Neural cell (in vitro differentiated cells): ENCODE data around the gene CDK6. TPM values are rescaled to one million over a fixed set of nuclear protein-coding genes. Genes with fewer than 3 reads are reported as not detected.

ENCODE experiments used
- H2AFZ ChIP-seq: fragments of 200-600, 300-800 bp; sonication (generic), shearing (Covaris generic); 2 replicates; pipeline ENCODE4 v1.6.0; 2014; ENCODE audit warnings: low read depth, mild to moderate bottlenecking, antibody characterized with exemption, low read length, moderate library complexity
- H3F3A ChIP-seq: fragments of 200-600 bp; shearing (Covaris generic); 2 replicates; pipeline ENCODE4 v1.6.1; 2016; ENCODE audit warnings: mild to moderate bottlenecking, moderate library complexity, mixed read lengths, antibody characterized with exemption, low read length; ENCODE audit not compliant: insufficient read depth, poor library complexity, severe bottlenecking
- H3K27ac ChIP-seq: fragments of 200-600, 300-800 bp; sonication (generic), shearing (Covaris generic); 2 replicates; pipeline ENCODE4 v1.5.1; 2014; ENCODE audit warnings: mild to moderate bottlenecking, low read length, moderate library complexity
- H3K27me3 ChIP-seq: fragments of 300-800, 200-600 bp; sonication (generic), shearing (Covaris generic); 2 replicates; pipeline ENCODE4 v1.6.0; 2014; ENCODE audit warnings: mild to moderate bottlenecking, low read depth, low read length, moderate library complexity; ENCODE audit not compliant: insufficient read depth
- H3K36me3 ChIP-seq: fragments of 300-800, 200-600 bp; sonication (generic), shearing (Covaris generic); 2 replicates; pipeline ENCODE4 v1.5.1; 2014; ENCODE audit warnings: mild to moderate bottlenecking, antibody characterized with exemption, low read length, moderate library complexity; ENCODE audit not compliant: insufficient read depth
- H3K4me2 ChIP-seq: fragments of 300-800, 200-600 bp; sonication (generic), shearing (Covaris generic); 2 replicates; pipeline ENCODE4 v1.6.0; 2014; ENCODE audit warnings: mild to moderate bottlenecking, low read length
- H3K4me3 ChIP-seq: fragments of 300-800, 200-600 bp; sonication (generic), shearing (Covaris generic); 2 replicates; pipeline ENCODE4 v1.5.1; 2014; ENCODE audit warnings: mild to moderate bottlenecking, low read length, moderate library complexity
- H3K79me2 ChIP-seq: fragments of 200-600 bp; shearing (Covaris generic); replicated peaks from 2 replicates; pipeline ENCODE4 v1.6.0; 2014; ENCODE audit warnings: mild to moderate bottlenecking, low read length, moderate library complexity; ENCODE audit not compliant: insufficient read depth
- H3K9ac ChIP-seq: fragments of 300-800, 200-600 bp; sonication (generic), shearing (Covaris generic); 2 replicates; pipeline ENCODE4 v1.6.1; 2016; ENCODE audit warnings: mild to moderate bottlenecking, low read length, mixed read lengths
- H3K9me2 ChIP-seq: fragments of 200-600 bp; shearing (Covaris generic); 2 replicates; pipeline ENCODE4 v1.6.1; 2016; ENCODE audit warnings: mild to moderate bottlenecking, low read length, mixed read lengths; ENCODE audit not compliant: insufficient read depth
- H3K9me3 ChIP-seq: fragments of 200-600, 300-800 bp; sonication (generic), shearing (Covaris generic); 2 replicates; pipeline ENCODE4 v1.6.1; 2016; ENCODE audit warnings: mild to moderate bottlenecking, mixed run types, low read length, moderate library complexity, mixed read lengths
- H4K20me1 ChIP-seq: fragments of 200-600 bp; shearing (Covaris generic); 2 replicates; pipeline ENCODE4 v1.6.1; 2016; ENCODE audit warnings: mild to moderate bottlenecking, mixed run types; ENCODE audit not compliant: insufficient read depth
- CTCF ChIP-seq: fragments of 450-650 bp; IDR thresholded peaks from 2 replicates; pipeline ENCODE4 v1.5.1; 2014; ENCODE audit warnings: antibody characterized with exemption, mild to moderate bottlenecking, moderate library complexity; ENCODE audit not compliant: poor library complexity, severe bottlenecking
- EP300 ChIP-seq: fragments of 450-650 bp; conservative IDR thresholded peaks from 2 replicates; pipeline ENCODE4 v1.6.1; 2014; ENCODE audit warnings: antibody characterized with exemption, mild to moderate bottlenecking, moderate library complexity; ENCODE audit not compliant: poor library complexity, severe bottlenecking
- EZH2 ChIP-seq: fragments of 200-600, 300-800 bp; shearing (Covaris generic), sonication (generic); IDR thresholded peaks from 2 replicates; pipeline ENCODE4 v1.6.1; 2014; ENCODE audit warnings: antibody characterized with exemption, low read length, borderline replicate concordance, mild to moderate bottlenecking; ENCODE audit not compliant: insufficient read depth, poor library complexity, severe bottlenecking
- MXI1 ChIP-seq: fragments of 450-650 bp; conservative IDR thresholded peaks from 2 replicates; pipeline ENCODE4 v1.6.1; 2014; ENCODE audit warnings: antibody characterized with exemption, mild to moderate bottlenecking; ENCODE audit not compliant: poor library complexity, severe bottlenecking
- POLR2AphosphoS5 ChIP-seq: IDR thresholded peaks from 2 replicates; pipeline ENCODE4 v1.6.1; 2012
- RAD21 ChIP-seq: fragments of 450-650 bp; conservative IDR thresholded peaks from 2 replicates; pipeline ENCODE4 v1.6.1; 2014; ENCODE audit warnings: antibody characterized with exemption, mild to moderate bottlenecking, moderate library complexity
- REST ChIP-seq: IDR thresholded peaks from 2 replicates; pipeline ENCODE4 v1.6.1; 2012; ENCODE audit warnings: borderline replicate concordance
- SMC3 ChIP-seq: fragments of 450-650 bp; conservative IDR thresholded peaks from 2 replicates; pipeline ENCODE4 v1.6.1; 2014; ENCODE audit warnings: antibody characterized with exemption, mild to moderate bottlenecking, moderate library complexity; ENCODE audit not compliant: poor library complexity
- TAF1 ChIP-seq: IDR thresholded peaks from 2 replicates; pipeline ENCODE4 v1.6.1; 2012; ENCODE audit warnings: low read depth
- polyA plus RNA-seq: library from polyadenylated mRNA; depleted of rRNA; stranded (reverse); fragments of >200 nt; gene quantifications from 2 replicates; pipeline ENCODE4 v1.2.3, GENCODE V29; 2014

CDK6 gene
- polyA plus RNA-seq, 1 donor from 2014 or later, result 4.1 TPM

- Histone ChIP-seq H3K27ac (no peak overlapping the region), H3K9me3 (no peaks in the 10 kb centered on the region), H2AFZ (no peak overlapping the region), H3K36me3 (no peaks in the 10 kb centered on the region), H3K4me2 (no peak overlapping the region), H3K79me2 (no peaks in the 10 kb centered on the region), H3K27me3 (no peaks in the 10 kb centered on the region), H4K20me1 (no peaks in the 10 kb centered on the region), H3K9ac (no peak overlapping the region), H3K9me2 (no peaks in the 10 kb centered on the region), H3F3A (no peaks in the 10 kb centered on the region), H3K4me3 (no peak overlapping the region)
- no peak for TF ChIP-seq EZH2
- TF ChIP-seq MXI1, result no peak
- TF ChIP-seq CTCF, result no peak
- TF ChIP-seq RAD21, result no peak
- TF ChIP-seq TAF1, result no peak
- no peak for TF ChIP-seq POLR2AphosphoS5
- no peak for TF ChIP-seq EP300
- no peak for TF ChIP-seq REST
- no peak for TF ChIP-seq SMC3
These were observed 45.4 kb downstream of the CDK6 start for GRCh38 chr7:92790992-92791391.

- H3K27me3 ChIP-seq, result no peaks in the 10 kb centered on the region
- no peak overlapping the region for H3K27ac ChIP-seq
- H3K79me2 ChIP-seq, result peaks cover 5% of the 10 kb centered on the region
These were observed 47.7 kb downstream of the CDK6 start for GRCh38 chr7:92788559-92789183.

More at GRCh38 chr7:92788559-92789183, 47.7 kb downstream of the CDK6 start:
- Histone ChIP-seq H3K36me3 (no peaks in the 10 kb centered on the region), H3K4me2 (no peak overlapping the region), H3K4me3 (no peak overlapping the region), H3K9me2 (no peaks in the 10 kb centered on the region), H3F3A (no peaks in the 10 kb centered on the region), H4K20me1 (no peaks in the 10 kb centered on the region), H2AFZ (no peak overlapping the region), H3K9ac (no peak overlapping the region), H3K9me3 (no peaks in the 10 kb centered on the region)
- no peak for TF ChIP-seq SMC3
- no peak for TF ChIP-seq RAD21
- no peak for TF ChIP-seq CTCF
- no peak for TF ChIP-seq EP300
- TF ChIP-seq EZH2, result no peak
- no peak for TF ChIP-seq POLR2AphosphoS5
- no peak for TF ChIP-seq MXI1
- TF ChIP-seq TAF1, result no peak
- no peak for TF ChIP-seq REST
